DOHH2 (cell line): ENCODE measurements around the gene FOXO6.

Experiments used
- H3F3A ChIP-seq: fragments of 200-600 bp; sonication (generic), shearing (Covaris generic); 2 replicates; pipeline ENCODE4 v1.6.0; 2016; ENCODE audit warnings: antibody characterized with exemption, mild to moderate bottlenecking; ENCODE audit not compliant: control insufficient read depth, insufficient read depth
- H3K27ac ChIP-seq: fragments of 200-600 bp; sonication (generic); 2 replicates; pipeline ENCODE4 v1.5.1; 2014; ENCODE audit warnings: low read depth, mild to moderate bottlenecking, low read length, moderate library complexity
- H3K27me3 ChIP-seq: fragments of 200-600 bp; sonication (generic); 2 replicates; pipeline ENCODE4 v1.6.1; 2014; ENCODE audit warnings: mild to moderate bottlenecking, low read length, mixed read lengths; ENCODE audit not compliant: control insufficient read depth
- H3K36me3 ChIP-seq: fragments of 200-600 bp; sonication (generic); 2 replicates; pipeline ENCODE4 v1.6.1; 2014; ENCODE audit warnings: mild to moderate bottlenecking, low read length, moderate library complexity, mixed read lengths; ENCODE audit not compliant: control insufficient read depth
- H3K4me1 ChIP-seq: fragments of 200-600 bp; sonication (generic); 2 replicates; pipeline ENCODE4 v1.6.1; 2014; ENCODE audit warnings: mild to moderate bottlenecking, low read length, mixed read lengths; ENCODE audit not compliant: control insufficient read depth
- H3K4me2 ChIP-seq: fragments of 200-600 bp; sonication (generic); 2 replicates; pipeline ENCODE4 v1.6.0; 2014; ENCODE audit warnings: mild to moderate bottlenecking, low read length, moderate library complexity
- H3K4me3 ChIP-seq: fragments of 200-600 bp; sonication (generic); 2 replicates; pipeline ENCODE4 v1.5.1; 2014; ENCODE audit warnings: mild to moderate bottlenecking, low read length, mixed read lengths
- H3K79me2 ChIP-seq: fragments of 200-600 bp; sonication (generic); 2 replicates; pipeline ENCODE4 v1.6.1; 2014; ENCODE audit warnings: mild to moderate bottlenecking, low read length, mixed read lengths; ENCODE audit not compliant: control insufficient read depth
- H3K9me2 ChIP-seq: fragments of 200-600 bp; sonication (generic); replicated peaks from 2 replicates; pipeline ENCODE4 v1.6.1; 2014; ENCODE audit warnings: mild to moderate bottlenecking, low read length, mixed read lengths; ENCODE audit not compliant: control insufficient read depth
- H3K9me3 ChIP-seq: fragments of 200-600 bp; sonication (generic); 2 replicates; pipeline ENCODE4 v1.6.1; 2014; ENCODE audit warnings: antibody characterized with exemption, low read length, mixed read lengths; ENCODE audit not compliant: control insufficient read depth, insufficient read depth
- H4K20me1 ChIP-seq: fragments of 200-600 bp; sonication (generic); 2 replicates; pipeline ENCODE4 v1.6.0; 2014; ENCODE audit warnings: low read depth, mild to moderate bottlenecking, antibody characterized with exemption, low read length, moderate library complexity; ENCODE audit not compliant: control insufficient read depth, insufficient read depth
- CTCF ChIP-seq: fragments of 200-600 bp; sonication (generic); IDR thresholded peaks from one replicate; pipeline ENCODE4 v1.5.1; 2014; ENCODE audit warnings: antibody characterized with exemption, mild to moderate bottlenecking, low read depth, low read length; ENCODE audit not compliant: poor library complexity, severe bottlenecking
- EZH2phosphoT487 ChIP-seq: fragments of 200-600 bp; sonication (generic); IDR thresholded peaks from 2 replicates; pipeline ENCODE4 v1.6.1; 2017; ENCODE audit warnings: borderline replicate concordance, mild to moderate bottlenecking, antibody characterized with exemption, low read length, moderate library complexity, mixed read lengths

Gene FOXO6

GRCh38 chr1:41356752-41357151, 4.5 kb upstream of the FOXO6 start:
- H3K4me1 ChIP-seq, result peaks cover 7% of the 10 kb centered on the region
- no peak overlapping the region for H3K27ac ChIP-seq
- no peaks in the 10 kb centered on the region for H3K9me3 ChIP-seq
- H3K27me3 ChIP-seq, result peaks cover 5% of the 10 kb centered on the region
- no peak overlapping the region for H3K4me2 ChIP-seq
- no peaks in the 10 kb centered on the region for H3F3A ChIP-seq
- no peaks in the 10 kb centered on the region for H3K79me2 ChIP-seq
- H3K9me2 ChIP-seq, result no peaks in the 10 kb centered on the region
- H4K20me1 ChIP-seq, result no peaks in the 10 kb centered on the region
- no peak for TF ChIP-seq CTCF
- no peak for TF ChIP-seq EZH2phosphoT487
- no peaks in the 10 kb centered on the region for H3K36me3 ChIP-seq
- H3K4me3 ChIP-seq, result no peak overlapping the region

GRCh38 chr1:41357451-41358101, 3.7 kb upstream of the FOXO6 start:
- H3K27me3 ChIP-seq, result peaks cover 14% of the 10 kb centered on the region
- peaks cover 14% of the 10 kb centered on the region for H3K4me1 ChIP-seq
- no peaks in the 10 kb centered on the region for H3F3A ChIP-seq
- no peaks in the 10 kb centered on the region for H4K20me1 ChIP-seq
- H3K9me2 ChIP-seq, result no peaks in the 10 kb centered on the region
- H3K79me2 ChIP-seq, result no peaks in the 10 kb centered on the region
- no peak for TF ChIP-seq CTCF
- no peak for TF ChIP-seq EZH2phosphoT487
- H3K36me3 ChIP-seq, result no peaks in the 10 kb centered on the region
- H3K27ac ChIP-seq, result no peak overlapping the region
- no peaks in the 10 kb centered on the region for H3K9me3 ChIP-seq
- H3K4me3 ChIP-seq, result no peak overlapping the region
- H3K4me2 ChIP-seq, result no peak overlapping the region

GRCh38 chr1:41358131-41359021, 2.9 kb upstream of the FOXO6 start:
- no peaks in the 10 kb centered on the region for H3K9me2 ChIP-seq
- H4K20me1 ChIP-seq, result no peaks in the 10 kb centered on the region
- TF ChIP-seq EZH2phosphoT487, result no peak
- H3K4me1 ChIP-seq, result peaks cover 14% of the 10 kb centered on the region
- H3K9me3 ChIP-seq, result no peaks in the 10 kb centered on the region
- no peaks in the 10 kb centered on the region for H3K79me2 ChIP-seq
- no peak overlapping the region for H3K4me3 ChIP-seq
- H3K36me3 ChIP-seq, result no peaks in the 10 kb centered on the region
- peaks cover 22% of the 10 kb centered on the region for H3K27me3 ChIP-seq
- H3K4me2 ChIP-seq, result no peak overlapping the region
- H3K27ac ChIP-seq, result no peak overlapping the region
- H3F3A ChIP-seq, result no peaks in the 10 kb centered on the region
